HFF-Myc (cell line): Measurements from ENCODE around the gene ALAS1.

Experiments
- DNase-seq: peaks from one replicate; pipeline ENCODE4 v3.0.0-alpha.2; 2011; ENCODE audit warnings: low read depth; ENCODE audit errors: extremely low read depth
- H3K4me3 ChIP-seq: replicated peaks from 2 replicates; pipeline ENCODE4 v1.5.1; 2011; ENCODE audit warnings: low read depth, mild to moderate bottlenecking, control low read depth, low read length
- TF ChIP-seq, protein P1 (sequence below): IDR thresholded peaks from 2 replicates; pipeline ENCODE4 v1.5.1; 2012; ENCODE audit warnings: mild to moderate bottlenecking, low read depth, low read length, control low read depth; ENCODE audit errors: missing control alignments

Gene ALAS1

DNA sequence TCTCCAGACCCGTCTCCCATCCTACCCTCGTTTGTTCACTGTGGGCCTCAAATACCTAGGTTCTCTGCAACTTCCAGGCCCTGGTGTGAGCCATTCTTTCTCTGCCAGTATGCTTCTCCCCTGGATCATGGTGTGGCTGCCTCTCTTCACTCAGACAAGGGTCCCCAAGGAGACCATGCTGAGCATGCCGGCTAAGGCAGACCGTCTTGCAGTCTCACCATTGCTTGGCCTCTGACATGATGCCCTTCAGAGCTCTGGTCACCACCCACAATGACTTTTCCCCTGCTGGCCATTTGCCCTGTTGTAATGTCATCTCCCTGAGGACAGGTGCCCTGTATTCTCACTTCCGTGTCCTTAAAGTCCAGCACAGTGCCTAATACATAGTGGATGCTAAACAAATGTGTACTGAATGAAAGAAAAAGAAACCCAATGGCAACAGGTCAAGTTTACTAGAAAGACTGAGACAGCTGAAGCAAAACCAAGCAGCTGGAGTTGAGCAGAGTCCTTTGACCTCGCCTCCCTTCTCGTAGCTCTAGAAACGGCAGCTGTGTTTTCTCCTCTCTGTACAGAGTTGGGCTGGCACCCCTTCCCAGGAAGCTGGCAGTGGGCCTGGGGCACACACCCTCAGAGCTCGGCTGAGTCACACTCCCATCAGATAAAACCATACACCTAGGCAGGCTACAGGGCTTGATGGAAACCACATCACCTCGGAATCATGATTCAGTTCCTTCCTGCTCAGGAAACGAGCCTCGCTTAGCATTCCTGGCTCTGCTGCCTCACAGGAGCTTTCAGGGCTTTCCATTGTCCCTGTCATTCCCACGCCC, 18.8 kb downstream of the ALAS1 start:
- no peak overlapping the region for H3K4me3 ChIP-seq
- no peak for DNase-seq
- TF ChIP-seq, protein P1, sequence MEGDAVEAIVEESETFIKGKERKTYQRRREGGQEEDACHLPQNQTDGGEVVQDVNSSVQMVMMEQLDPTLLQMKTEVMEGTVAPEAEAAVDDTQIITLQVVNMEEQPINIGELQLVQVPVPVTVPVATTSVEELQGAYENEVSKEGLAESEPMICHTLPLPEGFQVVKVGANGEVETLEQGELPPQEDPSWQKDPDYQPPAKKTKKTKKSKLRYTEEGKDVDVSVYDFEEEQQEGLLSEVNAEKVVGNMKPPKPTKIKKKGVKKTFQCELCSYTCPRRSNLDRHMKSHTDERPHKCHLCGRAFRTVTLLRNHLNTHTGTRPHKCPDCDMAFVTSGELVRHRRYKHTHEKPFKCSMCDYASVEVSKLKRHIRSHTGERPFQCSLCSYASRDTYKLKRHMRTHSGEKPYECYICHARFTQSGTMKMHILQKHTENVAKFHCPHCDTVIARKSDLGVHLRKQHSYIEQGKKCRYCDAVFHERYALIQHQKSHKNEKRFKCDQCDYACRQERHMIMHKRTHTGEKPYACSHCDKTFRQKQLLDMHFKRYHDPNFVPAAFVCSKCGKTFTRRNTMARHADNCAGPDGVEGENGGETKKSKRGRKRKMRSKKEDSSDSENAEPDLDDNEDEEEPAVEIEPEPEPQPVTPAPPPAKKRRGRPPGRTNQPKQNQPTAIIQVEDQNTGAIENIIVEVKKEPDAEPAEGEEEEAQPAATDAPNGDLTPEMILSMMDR: no peak

GRCh38 chr3:52217409-52217805, 19.4 kb downstream of the ALAS1 start:
- no peak for DNase-seq
- H3K4me3 ChIP-seq: no peak overlapping the region
- TF ChIP-seq, protein P1: no peak

DNA sequence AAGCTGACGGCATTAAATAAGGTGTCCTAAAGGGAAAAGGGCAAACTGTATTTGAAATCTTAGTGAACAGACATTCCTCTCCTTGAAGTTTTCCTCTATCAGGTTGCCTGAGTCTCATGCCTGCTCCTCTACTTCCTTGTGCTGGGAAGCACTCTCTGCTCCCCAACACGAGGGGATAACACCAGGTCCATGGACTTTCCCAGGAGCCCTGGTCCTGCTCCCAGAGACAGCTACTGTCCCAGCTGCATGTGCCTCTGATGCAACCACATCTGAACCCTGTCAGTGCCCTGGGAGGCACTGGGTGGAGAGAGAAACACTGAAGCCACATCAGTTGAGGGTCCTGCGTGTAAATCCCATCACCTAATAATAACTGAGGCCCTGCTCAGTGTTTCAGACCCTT, 20.1 kb downstream of the ALAS1 start:
- DNase-seq: no peak
- TF ChIP-seq, protein P1: no peak
- no peak overlapping the region for H3K4me3 ChIP-seq

- H3K4me3 ChIP-seq: no peak overlapping the region
- TF ChIP-seq, protein P1: no peak
- no peak for DNase-seq
Observed at GRCh38 chr3:52218454-52218853, 20.5 kb downstream of the ALAS1 start.

DNA sequence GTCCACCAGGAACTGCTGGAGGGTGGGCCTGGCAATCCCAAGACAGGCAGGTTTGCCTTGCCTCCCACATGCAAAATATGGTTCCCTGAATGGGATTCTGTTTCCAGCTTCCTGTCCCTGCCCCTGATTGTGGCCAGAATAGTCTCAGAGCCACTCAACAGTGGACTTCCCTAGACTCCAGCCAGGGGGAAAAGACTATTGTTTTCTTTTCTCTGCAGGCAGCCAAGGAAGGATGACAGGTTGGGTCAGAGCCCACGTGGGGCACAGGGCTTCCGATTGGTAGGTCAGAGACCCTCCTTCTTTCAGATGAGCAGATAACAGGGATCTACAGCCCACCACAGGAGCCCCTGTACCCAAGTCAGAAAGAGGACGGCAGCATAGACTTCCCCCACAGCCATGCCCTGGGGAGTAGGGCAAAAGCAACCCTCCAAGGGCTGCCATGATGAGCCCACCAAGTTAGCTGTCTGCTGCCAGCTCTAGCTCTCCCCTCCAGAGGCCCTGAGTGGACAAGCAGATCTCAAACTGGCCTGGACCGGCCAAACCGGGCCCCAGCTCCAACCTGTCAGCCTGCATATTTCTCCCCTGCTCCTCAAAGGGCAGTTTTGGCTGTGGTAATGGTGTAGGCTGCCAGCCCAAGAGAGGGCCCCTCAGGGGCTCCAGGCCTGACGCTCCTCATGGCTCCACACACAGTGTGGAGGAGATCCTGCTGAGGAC, 21.1 kb downstream of the ALAS1 start:
- H3K4me3 ChIP-seq: no peak overlapping the region
- TF ChIP-seq, protein P1: no peak
- no peak for DNase-seq

DNA sequence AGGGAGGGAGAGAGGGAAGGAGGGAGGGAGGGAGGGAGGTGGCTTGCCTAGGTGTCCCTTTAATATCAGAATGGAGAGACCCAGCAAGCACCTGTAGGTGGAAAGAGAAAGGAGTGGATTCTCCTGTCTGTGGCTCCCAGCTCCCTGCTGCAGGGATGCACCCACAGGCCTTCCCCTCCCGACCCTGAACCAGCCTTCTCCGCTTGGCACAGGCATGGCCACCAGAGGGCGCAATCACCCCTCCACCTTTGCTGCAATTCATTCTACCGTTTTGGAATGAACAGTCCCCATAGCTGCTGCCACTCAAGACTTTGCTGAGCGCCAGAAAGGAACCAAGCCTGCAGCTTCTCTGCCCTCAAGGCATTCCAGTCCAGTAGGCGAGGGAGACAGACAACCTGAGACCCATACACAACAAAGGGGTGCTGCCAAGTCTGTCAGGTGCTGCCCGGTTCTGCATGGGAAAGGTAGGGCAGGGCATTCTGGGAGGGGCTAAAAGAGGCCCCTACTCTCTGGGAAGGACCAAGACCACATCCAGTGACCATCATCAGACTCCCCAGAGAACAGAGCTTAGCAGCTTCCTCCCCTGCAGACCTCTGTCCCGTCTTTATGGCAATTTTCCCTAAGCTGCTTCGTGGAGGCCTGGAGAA, 22.5 kb downstream of the ALAS1 start:
- no peak overlapping the region for H3K4me3 ChIP-seq
- TF ChIP-seq, protein P1: peak; percentile 96
- no peak for DNase-seq
